OCI-LY1 (cell line): ENCODE results near the gene TMEM164.

Experiments
- EZH2 ChIP-seq: fragments of 200-600 bp; sonication (generic), shearing (Covaris generic); IDR thresholded peaks from 2 replicates; pipeline ENCODE4 v1.8.0; 2017; ENCODE audit warnings: borderline replicate concordance, mixed run types, mild to moderate bottlenecking, antibody characterized with exemption, low read length, moderate library complexity, mixed read lengths
- TF ChIP-seq, protein P1 (sequence below): fragments of 200-600 bp; sonication (generic), shearing (Covaris generic); IDR thresholded peaks from 2 replicates; pipeline ENCODE4 v1.5.1; 2017; ENCODE audit warnings: mild to moderate bottlenecking, antibody characterized with exemption, low read length, moderate library complexity, mixed read lengths

DNA sequence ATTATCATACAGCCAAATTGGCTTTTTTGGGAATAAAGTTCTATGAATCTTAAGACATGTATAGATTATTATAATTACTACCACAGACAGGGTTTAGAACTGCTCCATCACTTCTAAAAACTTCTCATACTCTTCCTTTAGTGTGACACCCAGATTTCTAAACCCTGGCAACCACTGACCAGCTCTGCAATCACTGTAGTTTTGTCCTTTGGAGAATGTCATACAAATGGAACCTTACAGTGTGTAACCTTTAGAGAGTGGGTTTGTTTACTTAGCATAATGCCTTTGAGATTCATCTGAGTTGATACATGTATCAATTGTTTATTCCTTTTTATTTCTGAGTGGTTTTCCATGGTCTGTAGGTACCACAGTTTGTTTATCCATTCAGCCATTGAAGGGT, 95.0 kb downstream of the TMEM164 start:
- TF ChIP-seq, protein P1, sequence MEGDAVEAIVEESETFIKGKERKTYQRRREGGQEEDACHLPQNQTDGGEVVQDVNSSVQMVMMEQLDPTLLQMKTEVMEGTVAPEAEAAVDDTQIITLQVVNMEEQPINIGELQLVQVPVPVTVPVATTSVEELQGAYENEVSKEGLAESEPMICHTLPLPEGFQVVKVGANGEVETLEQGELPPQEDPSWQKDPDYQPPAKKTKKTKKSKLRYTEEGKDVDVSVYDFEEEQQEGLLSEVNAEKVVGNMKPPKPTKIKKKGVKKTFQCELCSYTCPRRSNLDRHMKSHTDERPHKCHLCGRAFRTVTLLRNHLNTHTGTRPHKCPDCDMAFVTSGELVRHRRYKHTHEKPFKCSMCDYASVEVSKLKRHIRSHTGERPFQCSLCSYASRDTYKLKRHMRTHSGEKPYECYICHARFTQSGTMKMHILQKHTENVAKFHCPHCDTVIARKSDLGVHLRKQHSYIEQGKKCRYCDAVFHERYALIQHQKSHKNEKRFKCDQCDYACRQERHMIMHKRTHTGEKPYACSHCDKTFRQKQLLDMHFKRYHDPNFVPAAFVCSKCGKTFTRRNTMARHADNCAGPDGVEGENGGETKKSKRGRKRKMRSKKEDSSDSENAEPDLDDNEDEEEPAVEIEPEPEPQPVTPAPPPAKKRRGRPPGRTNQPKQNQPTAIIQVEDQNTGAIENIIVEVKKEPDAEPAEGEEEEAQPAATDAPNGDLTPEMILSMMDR: no peak
- TF ChIP-seq EZH2: no peak
